DND-41 (cell line): ENCODE data around the gene DIAPH3.

Experiments
- CTCF ChIP-seq: IDR thresholded peaks from 2 replicates; pipeline ENCODE4 v1.5.1; 2012; ENCODE audit warnings: borderline replicate concordance, low read length, moderate library complexity, mild to moderate bottlenecking; ENCODE audit not compliant: poor library complexity, severe bottlenecking; ENCODE audit errors: extremely low read depth
- EZH2 ChIP-seq: IDR thresholded peaks from 3 replicates; pipeline ENCODE4 v1.6.1; 2012; ENCODE audit warnings: borderline replicate concordance, low read depth, mild to moderate bottlenecking, moderate library complexity, low read length, inconsistent platforms; ENCODE audit not compliant: severe bottlenecking

- TF ChIP-seq CTCF = no peak
- no peak for TF ChIP-seq EZH2
Observed at GRCh38 chr13:59790626-59791025, 373.1 kb downstream of the DIAPH3 start.
